PC-3 (cell line): ENCODE data around the gene EPG5.

Source experiments
- EZH2 ChIP-seq: fragments of 300-600 bp; sonication (generic); IDR thresholded peaks from one replicate; pipeline ENCODE4 v1.6.1; 2017; ENCODE audit warnings: antibody characterized with exemption, mild to moderate bottlenecking, low read length; ENCODE audit not compliant: unreplicated experiment
- TF ChIP-seq, protein P1 (sequence below): fragments of 300-600 bp; sonication (generic); conservative IDR thresholded peaks from 2 replicates; pipeline ENCODE4 v1.5.1; 2017; ENCODE audit warnings: antibody characterized with exemption, low read depth, mild to moderate bottlenecking, low read length

DNA sequence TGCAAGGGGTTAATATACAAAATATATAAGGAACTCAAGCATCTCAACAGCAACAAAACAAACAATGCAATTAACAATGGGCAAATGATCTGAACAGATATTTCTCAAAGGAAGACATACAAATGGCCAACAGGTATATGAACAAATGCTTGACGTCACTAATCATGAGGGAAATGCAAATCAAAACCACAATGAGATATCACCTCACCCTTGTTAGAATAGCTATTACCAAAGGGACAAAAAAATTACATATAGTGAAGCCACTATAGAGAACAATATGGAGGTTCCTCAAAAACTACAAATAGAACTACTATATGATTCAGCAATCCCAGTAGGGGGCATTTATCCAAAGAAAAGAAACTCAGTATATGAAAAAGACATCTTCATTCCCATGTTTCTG is 145.4 kb downstream of the EPG5 start:
- TF ChIP-seq, protein P1, sequence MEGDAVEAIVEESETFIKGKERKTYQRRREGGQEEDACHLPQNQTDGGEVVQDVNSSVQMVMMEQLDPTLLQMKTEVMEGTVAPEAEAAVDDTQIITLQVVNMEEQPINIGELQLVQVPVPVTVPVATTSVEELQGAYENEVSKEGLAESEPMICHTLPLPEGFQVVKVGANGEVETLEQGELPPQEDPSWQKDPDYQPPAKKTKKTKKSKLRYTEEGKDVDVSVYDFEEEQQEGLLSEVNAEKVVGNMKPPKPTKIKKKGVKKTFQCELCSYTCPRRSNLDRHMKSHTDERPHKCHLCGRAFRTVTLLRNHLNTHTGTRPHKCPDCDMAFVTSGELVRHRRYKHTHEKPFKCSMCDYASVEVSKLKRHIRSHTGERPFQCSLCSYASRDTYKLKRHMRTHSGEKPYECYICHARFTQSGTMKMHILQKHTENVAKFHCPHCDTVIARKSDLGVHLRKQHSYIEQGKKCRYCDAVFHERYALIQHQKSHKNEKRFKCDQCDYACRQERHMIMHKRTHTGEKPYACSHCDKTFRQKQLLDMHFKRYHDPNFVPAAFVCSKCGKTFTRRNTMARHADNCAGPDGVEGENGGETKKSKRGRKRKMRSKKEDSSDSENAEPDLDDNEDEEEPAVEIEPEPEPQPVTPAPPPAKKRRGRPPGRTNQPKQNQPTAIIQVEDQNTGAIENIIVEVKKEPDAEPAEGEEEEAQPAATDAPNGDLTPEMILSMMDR, result no peak
- TF ChIP-seq EZH2, result no peak
